Mucosa of stomach (tissue), 1 donor: Measurements from ENCODE around the gene USP11.
A peak's percentile ranks its signal among the peaks of the same experiment; 100 is the strongest.

Experiments
- H3K27me3 ChIP-seq: one replicate; pipeline ENCODE4 v1.7.0; 2013; ENCODE audit warnings: mild to moderate bottlenecking, low read length; ENCODE audit not compliant: control insufficient read depth, insufficient read depth
- H3K36me3 ChIP-seq: one replicate; pipeline ENCODE4 v1.7.0; 2013; ENCODE audit warnings: low read length; ENCODE audit not compliant: control insufficient read depth, insufficient read depth
- H3K4me1 ChIP-seq: one replicate; pipeline ENCODE4 v1.7.0; 2013; ENCODE audit warnings: mild to moderate bottlenecking, low read length; ENCODE audit not compliant: control insufficient read depth, insufficient read depth
- H3K4me3 ChIP-seq: one replicate; pipeline ENCODE4 v1.7.0; 2013; ENCODE audit warnings: low read length
- H3K9ac ChIP-seq: one replicate; pipeline ENCODE4 v1.7.0; 2013; ENCODE audit warnings: mild to moderate bottlenecking, low read length, moderate library complexity
- H3K9me3 ChIP-seq: one replicate; pipeline ENCODE4 v1.7.0; 2013; ENCODE audit warnings: mild to moderate bottlenecking, low read length, moderate library complexity; ENCODE audit not compliant: control insufficient read depth
- donor health status: Pancreatic carcinoma.

The USP11 gene

DNA sequence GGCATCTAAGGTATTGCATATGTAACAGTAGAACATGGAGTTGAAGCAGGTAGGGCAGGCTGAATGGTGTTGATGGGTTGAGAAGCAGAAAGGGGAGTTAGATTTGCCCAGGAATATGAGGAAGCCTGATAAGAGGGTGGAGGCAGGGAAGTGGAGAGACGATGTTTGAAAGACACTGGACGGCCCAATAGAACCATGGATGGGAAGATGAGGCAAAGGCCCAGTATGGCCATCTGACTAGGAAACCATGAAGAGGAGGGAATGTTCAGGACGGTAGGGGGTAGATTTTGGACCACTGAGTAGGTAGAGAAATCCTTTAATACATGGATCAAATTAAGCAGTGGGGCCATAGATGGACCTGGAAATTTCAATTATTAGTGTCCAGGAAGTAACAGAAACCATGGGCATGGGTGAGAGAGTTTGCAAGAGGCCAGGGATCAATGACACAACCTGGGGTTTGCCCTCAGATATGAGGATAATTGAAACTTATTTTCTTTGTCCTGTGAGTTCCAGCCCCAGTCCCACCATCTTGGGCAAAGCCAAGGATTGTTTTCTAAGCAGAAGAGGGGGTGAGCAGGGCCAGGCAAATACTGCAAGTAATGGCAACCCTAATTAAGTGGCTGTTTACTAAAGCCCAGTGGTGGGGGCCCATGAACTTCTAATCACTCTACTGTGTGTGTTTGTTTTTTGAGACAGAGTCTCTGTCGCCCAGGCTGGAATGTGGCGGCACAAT is 2.5 kb upstream of the USP11 start:
- H3K36me3 ChIP-seq: no peaks in the 10 kb centered on the region
- no peaks in the 10 kb centered on the region for H3K9me3 ChIP-seq
- H3K9ac ChIP-seq: no peak overlapping the region
- peaks cover 6% of the 10 kb centered on the region for H3K4me1 ChIP-seq
- H3K27me3 ChIP-seq: no peaks in the 10 kb centered on the region
- H3K4me3 ChIP-seq: no peak overlapping the region

DNA sequence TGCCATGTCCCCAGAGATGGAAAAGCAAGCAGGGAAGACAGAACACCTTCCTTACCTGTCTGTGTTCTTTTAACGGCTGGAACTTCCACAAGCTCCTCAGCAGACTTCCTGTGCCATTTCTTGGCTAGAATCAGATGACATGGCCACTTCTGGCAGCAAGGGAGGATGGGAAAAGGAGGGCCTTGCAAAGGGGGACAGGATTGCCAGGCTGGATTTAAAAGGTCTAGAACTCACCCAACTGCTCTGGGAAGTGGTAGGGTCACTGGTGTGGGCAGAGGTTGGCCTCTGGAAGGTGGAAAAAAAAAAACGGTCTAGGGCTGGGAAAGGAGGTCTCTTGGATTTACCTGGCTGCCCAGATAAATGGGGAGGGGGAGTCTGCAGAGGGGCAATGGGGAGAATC is 1.6 kb upstream of the USP11 start:
- H3K27me3 ChIP-seq: no peaks in the 10 kb centered on the region
- no peak overlapping the region for H3K4me3 ChIP-seq
- no peaks in the 10 kb centered on the region for H3K36me3 ChIP-seq
- H3K9ac ChIP-seq: no peak overlapping the region
- H3K4me1 ChIP-seq: peaks cover 6% of the 10 kb centered on the region
- H3K9me3 ChIP-seq: no peaks in the 10 kb centered on the region

DNA sequence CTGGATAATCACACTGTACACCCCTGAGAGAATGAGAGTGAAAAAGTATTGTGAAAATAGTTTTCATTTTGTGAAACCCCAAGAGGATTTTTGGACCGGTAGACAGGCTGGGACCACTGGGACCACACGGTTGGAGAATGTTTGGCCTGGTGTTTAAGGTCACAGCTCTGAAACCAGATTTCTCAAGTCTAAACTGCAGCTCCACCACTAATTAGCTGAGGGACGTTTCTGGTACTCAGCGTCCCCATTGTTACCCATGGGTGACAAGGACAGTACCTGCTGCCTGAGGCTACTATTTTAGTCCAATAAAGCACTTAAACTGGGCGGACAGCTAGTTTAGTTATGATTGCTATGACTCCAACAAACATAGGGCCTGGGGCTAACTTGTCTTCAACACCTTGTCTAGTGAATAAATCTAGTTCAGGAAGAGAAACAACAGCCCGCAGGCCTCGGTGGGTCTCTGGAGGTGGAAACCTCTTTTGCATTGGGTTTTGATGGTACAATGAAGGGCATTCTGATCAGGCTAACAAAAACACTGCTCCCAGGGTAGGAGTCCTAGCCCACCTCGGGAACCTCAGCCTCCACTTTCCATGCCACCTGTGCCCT is 509 bp upstream of the USP11 start:
- Histone ChIP-seq H3K9me3 (no peaks in the 10 kb centered on the region), H3K4me1 (peaks cover 6% of the 10 kb centered on the region), H3K27me3 (no peaks in the 10 kb centered on the region), H3K4me3 (no peak overlapping the region), H3K36me3 (no peaks in the 10 kb centered on the region), H3K9ac (peak overlapping the region; percentile 84)

DNA sequence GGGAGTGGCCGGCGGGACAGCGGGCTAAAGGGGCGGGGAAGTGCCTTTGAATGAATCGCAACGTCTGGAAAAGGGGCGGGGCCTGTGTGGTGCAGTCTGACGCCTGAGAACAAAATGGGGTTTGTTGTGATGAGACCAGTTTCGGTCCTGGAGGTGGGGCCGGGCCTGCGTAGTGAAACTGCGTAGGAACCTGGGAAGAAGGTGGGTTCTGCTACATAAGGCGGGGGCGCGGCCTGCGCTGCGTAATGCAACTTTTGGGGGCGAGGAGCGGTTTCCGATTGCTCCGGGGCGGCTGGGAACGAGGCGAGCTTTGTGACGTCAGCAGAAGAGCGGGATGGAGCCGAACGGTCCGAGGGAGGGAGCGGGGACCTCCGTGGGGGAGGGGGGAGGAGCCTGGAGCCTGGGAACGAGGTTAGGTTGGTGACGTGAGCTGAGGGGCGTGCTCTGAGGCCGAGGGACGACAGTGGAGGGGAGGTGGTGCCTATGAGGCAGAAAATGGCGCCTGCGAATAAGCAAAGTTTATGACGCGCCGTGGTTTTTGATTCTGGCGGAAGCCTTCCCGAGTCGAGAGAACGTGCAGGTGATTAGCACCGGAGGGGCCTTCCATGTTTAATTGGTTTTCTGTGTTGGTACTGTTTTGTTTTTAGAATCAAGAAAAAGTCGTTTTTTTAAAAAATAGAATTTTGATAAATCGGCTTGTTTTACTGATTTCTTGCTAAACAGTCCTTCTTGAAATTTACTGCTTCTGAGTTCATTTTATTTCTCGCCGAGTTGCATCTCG is 714 bp downstream of the USP11 start:
- Histone ChIP-seq H3K36me3 (no peaks in the 10 kb centered on the region), H3K27me3 (no peaks in the 10 kb centered on the region), H3K9ac (peak overlapping the region; percentile 84), H3K4me3 (no peak overlapping the region), H3K4me1 (peaks cover 6% of the 10 kb centered on the region), H3K9me3 (no peaks in the 10 kb centered on the region)

DNA sequence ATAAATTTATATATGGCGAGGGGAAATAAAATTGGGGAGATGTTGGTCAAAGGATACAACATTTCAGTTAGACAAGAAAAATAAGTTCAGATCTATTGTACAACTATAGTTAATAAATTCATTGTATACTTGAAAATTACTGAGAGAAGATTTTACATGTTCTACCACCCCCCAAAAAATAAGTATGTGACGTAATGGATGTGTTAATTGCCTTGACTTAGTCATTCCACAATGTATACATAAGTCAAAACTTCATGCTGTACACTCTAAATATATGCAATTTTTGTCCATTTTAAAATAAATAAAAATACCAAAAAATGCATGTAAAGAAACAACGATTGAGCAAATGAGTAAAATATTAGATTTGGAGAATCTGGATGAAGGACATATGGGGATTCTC is 1.8 kb downstream of the USP11 start:
- Histone ChIP-seq H3K9ac (peak overlapping the region; percentile 84), H3K36me3 (no peaks in the 10 kb centered on the region), H3K9me3 (no peaks in the 10 kb centered on the region), H3K27me3 (no peaks in the 10 kb centered on the region), H3K4me1 (peaks cover 6% of the 10 kb centered on the region), H3K4me3 (no peak overlapping the region)

DNA sequence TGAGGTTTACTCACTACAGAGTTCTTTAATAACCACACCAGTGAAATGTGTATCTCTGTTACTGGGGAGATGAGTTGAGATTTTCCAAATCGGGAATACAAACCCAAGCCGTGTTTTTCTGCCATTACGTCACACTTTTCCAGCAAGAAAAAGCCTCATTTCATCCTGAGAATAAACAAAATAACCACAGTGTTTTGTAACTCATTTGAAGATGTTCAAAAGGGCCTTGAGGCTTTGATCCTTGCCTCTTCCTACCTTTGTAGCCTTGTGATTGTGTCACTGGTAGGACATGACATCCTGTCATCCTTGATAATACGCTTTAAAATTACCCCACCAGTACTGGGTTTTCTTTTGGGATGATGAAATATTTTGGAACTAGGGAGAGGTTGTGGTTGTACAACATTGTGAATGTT is 2.9 kb downstream of the USP11 start:
- H3K4me3 ChIP-seq: no peak overlapping the region
- H3K27me3 ChIP-seq: no peaks in the 10 kb centered on the region
- peaks cover 6% of the 10 kb centered on the region for H3K4me1 ChIP-seq
- no peaks in the 10 kb centered on the region for H3K9me3 ChIP-seq
- no peak overlapping the region for H3K9ac ChIP-seq
- H3K36me3 ChIP-seq: no peaks in the 10 kb centered on the region

DNA sequence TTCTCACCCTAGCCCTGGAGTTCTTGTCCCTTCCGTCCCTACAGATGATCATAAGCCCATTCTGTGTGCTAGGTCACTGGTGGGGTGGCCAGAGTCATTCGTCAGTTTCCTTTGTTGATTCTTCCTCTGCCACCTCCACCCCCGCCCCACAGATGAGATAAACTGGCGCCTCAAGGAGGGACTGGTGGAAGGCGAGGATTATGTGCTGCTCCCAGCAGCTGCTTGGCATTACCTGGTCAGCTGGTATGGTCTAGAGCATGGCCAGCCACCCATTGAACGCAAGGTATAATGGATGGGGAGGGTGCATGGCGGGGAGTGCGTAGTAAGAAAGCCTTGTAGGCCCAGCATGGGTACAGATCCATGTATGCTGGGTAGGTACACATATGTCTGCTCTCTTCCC is 6.4 kb downstream of the USP11 start:
- no peaks in the 10 kb centered on the region for H3K4me1 ChIP-seq
- no peak overlapping the region for H3K4me3 ChIP-seq
- H3K9me3 ChIP-seq: no peaks in the 10 kb centered on the region
- no peaks in the 10 kb centered on the region for H3K27me3 ChIP-seq
- H3K36me3 ChIP-seq: no peaks in the 10 kb centered on the region
- H3K9ac ChIP-seq: no peak overlapping the region

DNA sequence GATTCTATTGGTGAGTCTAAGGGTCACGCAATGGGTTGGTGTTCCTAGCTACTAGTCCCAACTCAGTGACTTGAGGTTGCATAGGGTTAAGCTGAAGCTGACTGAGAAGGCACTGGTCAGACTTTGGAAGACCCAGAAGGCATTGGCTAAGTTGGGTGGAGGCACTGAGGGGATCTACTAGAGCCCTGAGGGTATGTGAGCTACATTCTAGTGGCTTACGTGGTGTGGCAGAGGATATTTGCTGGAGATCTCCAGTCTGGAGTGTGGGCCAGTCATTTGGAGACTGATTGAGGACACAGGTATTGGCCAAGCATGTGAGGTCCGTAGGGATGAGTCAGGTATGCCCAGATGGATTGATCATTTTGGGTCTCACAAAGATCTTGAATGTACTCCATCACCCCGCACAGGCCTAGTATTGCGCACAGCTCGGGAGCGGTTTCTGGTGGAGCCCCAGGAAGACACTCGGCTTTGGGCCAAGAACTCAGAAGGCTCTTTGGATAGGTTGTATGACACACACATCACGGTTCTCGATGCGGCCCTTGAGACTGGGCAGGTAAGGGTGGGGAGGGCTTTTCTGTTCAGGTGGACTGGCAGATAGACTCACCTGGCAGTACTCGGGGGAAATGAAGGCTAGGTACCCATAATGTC is 7.2 kb downstream of the USP11 start:
- no peaks in the 10 kb centered on the region for H3K9me3 ChIP-seq
- H3K27me3 ChIP-seq: no peaks in the 10 kb centered on the region
- no peak overlapping the region for H3K4me3 ChIP-seq
- no peak overlapping the region for H3K9ac ChIP-seq
- no peaks in the 10 kb centered on the region for H3K36me3 ChIP-seq
- H3K4me1 ChIP-seq: no peaks in the 10 kb centered on the region

DNA sequence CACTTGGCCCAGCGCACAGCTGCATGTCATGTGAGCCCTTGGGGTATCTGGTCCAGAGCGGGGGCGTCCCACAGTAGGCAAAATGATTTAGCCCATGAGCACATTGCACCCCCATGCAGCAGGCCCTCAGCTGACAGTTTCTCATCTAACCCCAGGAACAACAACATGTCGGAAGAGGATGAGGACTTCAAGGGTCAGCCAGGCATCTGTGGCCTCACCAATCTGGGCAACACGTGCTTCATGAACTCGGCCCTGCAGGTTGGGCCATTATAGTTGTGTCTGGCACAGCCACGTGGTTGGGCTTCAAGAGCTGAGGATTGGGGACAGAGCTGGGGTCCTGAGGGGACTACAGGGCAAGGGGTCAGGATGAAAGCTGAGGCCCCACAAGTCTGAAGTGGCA is 7.8 kb downstream of the USP11 start:
- no peak overlapping the region for H3K9ac ChIP-seq
- no peak overlapping the region for H3K4me3 ChIP-seq
- H3K36me3 ChIP-seq: no peaks in the 10 kb centered on the region
- H3K27me3 ChIP-seq: no peaks in the 10 kb centered on the region
- H3K9me3 ChIP-seq: no peaks in the 10 kb centered on the region
- no peaks in the 10 kb centered on the region for H3K4me1 ChIP-seq

DNA sequence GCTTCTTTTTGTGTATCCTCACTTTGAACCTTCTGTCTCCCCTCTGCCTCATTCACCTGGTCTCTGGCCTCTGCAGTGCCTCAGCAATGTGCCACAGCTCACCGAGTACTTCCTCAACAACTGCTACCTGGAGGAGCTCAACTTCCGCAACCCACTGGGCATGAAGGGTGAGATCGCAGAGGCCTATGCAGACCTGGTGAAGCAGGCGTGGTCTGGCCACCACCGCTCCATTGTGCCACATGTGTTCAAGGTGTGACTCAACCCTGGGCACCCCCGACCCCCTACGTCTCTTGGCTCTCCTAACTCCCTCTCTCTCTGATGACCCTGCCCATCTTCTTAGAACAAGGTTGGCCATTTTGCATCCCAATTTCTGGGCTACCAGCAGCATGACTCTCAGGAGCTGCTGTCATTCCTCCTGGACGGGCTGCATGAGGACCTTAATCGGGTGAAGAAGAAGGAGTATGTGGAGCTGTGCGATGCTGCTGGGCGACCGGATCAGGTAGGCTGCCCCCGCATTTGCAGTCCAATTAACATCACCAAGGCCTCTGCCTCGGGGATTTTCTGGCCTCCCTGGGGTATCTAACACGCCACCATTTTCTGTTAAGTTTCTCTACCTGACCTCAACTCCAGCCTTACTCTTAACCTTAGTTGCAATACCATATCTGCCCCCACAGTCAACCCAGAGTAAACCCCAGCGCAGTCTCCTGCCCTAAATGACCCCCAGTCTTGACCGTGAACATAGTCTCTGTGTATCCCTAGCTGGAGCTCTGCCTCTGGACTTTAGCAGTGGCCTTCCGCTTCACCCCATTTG is 8.6 kb downstream of the USP11 start:
- Histone ChIP-seq H3K36me3 (no peaks in the 10 kb centered on the region), H3K4me3 (no peak overlapping the region), H3K9ac (no peak overlapping the region), H3K4me1 (no peaks in the 10 kb centered on the region), H3K27me3 (no peaks in the 10 kb centered on the region), H3K9me3 (no peaks in the 10 kb centered on the region)

DNA sequence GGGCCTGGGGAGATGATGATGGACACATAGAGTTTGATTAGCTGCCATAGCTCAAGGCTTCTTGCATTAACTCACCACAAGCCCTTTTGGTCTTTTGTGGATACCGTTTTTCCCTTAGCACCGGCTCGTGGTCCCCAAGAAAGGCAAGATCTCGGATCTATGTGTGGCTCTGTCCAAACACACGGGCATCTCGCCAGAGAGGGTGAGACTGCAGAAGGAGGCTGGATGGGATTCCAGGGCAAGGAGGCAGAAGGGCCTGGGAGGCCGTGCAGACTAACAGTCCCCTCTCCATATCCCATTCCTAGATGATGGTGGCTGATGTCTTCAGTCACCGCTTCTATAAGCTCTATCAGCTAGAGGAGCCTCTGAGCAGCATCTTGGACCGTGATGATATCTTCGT is 9.5 kb downstream of the USP11 start:
- Histone ChIP-seq H3K9ac (no peak overlapping the region), H3K4me3 (no peak overlapping the region), H3K4me1 (no peaks in the 10 kb centered on the region), H3K27me3 (no peaks in the 10 kb centered on the region), H3K9me3 (no peaks in the 10 kb centered on the region), H3K36me3 (no peaks in the 10 kb centered on the region)
